ENCODE data around the gene MNT.

MNT gene

DNA sequence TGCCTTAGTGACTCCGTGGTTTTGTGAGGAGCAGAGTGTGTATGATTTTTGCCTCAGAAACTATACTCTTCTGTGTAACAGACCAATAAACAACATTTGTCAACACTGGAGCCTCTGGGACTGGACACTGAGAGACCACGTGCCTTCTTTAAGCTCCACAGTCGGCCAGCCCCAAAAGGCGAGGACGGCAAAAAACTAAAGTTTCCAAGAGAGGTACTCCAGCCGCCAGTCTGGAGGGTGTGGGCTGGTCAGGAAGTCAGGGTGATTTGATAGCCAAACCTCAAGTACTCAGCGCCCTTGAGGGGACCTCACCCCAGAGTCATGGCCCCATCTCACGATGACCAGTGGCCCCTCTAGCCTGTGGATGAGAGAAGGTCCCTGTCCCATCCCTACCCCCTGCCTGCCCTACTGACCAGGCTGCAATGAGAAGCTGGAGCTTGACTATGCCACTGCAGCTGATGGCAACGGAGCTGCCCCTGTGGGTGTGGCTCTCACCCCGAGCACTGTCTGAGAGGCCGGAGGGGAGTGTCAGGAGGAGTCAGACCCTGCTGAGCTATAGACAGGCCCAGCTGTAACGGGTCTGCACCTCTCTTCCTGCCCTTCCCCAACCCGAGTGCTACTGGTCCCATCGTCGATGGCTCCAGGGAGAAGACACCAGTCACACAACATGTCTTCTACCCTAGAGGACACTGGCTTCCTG lies 19.8 kb downstream of the MNT start:
- DNase-seq (ENCODE audit: low read depth in 2 of 2) = no peak

DNA sequence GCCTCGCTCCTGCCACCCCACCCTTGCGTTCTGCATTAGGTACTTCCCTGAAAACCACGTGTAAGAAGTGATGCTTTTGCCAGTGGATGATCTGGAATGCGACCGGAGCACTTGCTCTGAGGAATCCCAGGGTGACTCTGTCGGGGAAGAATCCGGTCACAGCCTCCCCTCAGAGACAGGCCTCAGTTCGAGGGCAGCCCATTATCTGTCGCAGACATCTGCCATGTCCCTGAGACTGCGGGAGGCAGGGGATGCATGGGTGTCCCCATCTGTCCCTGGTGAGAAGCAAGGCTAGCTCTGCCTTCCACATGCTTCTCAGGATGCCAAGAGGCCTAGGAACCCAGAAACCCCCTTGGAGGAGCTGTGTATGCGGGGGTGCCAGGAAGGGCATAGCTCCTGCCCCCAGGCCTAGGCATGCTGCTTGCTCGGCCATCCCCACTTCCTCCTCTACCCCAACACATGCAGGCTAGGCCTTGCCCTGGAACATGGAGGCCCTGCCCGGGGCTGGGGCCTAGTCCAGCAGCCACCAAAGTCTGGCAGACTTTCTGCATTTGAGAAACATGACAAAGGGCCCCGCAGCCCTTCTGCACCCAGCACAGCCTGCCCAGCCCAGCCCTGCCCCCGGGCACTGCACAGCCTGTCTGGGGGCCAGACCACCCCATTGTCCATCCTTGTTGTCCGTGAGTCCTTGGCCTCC lies 20.5 kb downstream of the MNT start:
- DNase-seq (ENCODE audit: low read depth in 2 of 2) = no peak

DNA sequence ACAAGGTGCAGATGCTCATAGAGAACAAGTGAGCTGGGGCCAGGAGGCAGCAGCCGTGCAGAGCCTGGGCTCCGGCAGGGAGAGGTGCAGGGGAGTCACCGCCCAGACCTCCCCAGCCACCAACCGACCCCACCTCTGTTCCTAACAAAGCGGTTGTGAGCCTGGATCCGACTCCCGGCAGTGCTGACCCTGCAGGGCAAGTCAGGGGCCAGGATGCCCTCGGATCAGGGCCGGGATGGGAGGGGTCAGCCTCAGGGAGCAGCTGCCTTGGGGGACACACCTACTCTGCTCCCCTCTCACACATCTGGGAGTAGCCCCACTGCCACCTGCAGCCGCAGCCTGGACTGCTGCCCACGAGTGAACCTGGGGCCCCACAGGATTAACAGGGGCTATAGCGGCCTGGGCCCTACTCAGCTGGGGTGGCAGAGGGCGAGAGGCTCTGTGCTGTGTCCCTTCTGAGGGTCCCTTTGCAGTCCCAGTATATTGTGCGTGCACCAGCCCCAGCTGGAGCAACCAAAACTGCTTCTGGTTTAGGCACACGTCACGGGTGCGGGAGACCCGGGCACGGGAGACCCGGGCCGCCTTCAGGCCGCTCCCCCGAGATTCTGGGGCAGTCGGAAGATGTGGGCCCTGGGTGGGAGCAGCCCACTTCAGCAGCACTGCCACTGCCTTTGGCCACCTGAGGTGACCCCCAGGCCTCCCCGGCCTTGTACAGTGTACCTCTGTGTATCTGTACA lies 21.2 kb downstream of the MNT start:
- DNase-seq (ENCODE audit: low read depth in 2 of 2) = no peak

DNA sequence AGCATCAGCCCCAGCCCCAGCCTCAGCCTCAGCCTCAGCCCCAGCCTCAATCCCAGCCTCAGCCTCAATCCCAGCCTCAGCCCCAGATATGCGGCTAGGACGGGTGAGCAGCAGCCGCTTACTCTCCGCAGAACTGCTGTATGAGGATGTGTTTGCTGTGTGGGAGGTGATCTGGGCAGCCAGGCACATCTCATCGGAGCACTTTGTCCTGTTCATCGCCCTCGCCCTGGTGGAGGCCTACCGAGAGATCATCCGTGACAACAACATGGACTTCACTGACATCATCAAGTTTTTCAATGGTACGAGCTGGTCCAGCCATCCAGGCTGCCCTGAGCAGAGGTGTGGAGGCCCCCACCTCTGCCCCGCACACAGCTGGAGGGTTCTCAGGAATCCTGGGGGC lies 22.0 kb downstream of the MNT start:
- no peak for DNase-seq (ENCODE audit: low read depth in 2 of 2)

DNA sequence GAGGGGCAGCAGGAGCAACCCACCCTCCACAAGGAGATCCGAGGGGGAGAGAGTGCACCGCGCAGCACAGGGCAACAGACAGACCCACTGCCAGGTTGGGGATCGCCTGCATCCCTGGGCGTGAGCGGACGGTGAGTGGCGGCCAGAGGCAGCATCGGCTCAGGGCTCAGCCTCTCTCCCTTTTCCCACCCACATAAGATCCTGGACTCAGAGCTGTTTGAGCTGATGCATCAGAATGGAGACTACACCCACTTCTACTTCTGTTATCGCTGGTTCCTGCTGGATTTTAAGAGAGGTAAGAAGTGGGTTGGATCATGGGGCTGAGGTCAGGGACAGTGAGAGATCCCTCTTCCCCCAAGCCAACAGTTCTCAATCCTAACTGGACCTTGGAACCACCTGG lies 23.2 kb downstream of the MNT start:
- no peak for DNase-seq (ENCODE audit: low read depth in 2 of 2)

DNA sequence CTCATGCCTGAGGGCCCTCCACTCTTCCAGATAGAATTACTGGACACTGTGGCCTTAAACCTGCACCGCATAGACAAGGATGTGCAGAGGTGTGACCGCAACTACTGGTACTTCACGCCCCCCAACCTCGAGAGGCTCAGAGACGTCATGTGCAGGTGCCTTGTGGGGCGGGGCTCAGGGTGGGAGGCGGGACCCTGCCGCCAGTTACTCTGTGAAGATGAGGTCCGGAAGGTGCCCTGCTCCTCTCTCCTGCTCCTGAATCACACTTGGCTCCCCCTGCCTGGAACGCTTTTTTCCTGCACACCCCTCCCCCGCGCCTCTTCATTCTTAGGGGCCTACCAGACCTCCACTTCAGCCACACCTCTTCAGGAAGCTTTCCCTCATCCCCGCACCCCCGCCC lies 24.8 kb downstream of the MNT start:
- DNase-seq (ENCODE audit: low read depth in 2 of 2) = no peak

DNA sequence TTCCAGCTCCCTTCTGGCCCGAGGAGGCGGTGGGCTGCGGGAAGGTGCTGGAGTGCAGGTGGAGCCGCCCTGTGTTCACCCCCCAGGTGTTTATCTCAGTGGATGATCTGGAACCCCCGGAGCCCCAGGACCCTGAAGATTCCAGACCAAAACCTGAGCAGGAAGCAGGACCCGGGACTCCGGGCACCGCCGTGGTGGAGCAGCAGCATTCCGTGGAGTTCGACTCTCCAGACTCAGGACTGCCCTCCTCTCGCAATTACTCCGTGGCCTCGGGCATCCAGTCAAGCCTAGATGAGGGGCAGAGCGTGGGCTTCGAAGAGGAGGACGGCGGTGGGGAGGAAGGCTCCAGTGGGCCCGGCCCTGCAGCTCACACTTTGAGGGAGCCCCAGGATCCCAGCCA lies 25.5 kb downstream of the MNT start:
- no peak for DNase-seq (ENCODE audit: low read depth in 2 of 2)

DNA sequence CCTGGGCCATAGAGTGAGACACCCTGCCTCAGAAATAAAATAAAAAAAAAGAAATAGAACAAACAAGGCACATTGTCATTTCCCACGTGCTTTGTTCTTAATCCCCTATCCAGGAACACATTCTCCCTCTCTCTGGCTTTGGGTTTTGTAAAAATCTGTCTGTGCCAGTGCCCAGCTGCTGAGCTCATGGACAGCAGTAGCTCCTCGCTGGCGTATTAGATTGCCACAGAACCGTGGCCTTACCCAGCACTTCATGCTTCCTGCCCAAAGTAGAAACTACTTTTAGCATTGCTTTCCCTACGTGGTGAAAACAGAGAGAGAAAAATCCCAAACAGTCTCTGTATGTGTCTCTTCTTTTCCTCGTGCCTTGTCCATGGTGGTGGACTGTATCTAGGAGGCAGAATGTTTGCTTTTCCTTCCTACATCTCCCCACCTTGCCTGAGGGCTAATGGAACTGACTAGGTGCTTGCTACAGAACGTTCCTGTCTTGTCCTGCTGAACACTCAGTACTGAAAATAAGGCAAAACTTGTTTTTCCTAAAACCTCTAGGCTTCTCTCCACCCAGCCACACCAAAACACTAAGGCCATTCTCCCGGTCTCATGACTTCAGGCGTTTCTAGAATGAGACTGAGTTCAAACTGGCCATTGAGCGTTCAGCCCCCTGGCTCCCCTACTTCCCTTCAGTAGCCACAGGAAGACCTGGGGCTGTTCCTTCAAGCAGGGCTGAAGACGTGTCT lies 26.1 kb downstream of the MNT start:
- no peak for DNase-seq (ENCODE audit: low read depth in 2 of 2)

DNA sequence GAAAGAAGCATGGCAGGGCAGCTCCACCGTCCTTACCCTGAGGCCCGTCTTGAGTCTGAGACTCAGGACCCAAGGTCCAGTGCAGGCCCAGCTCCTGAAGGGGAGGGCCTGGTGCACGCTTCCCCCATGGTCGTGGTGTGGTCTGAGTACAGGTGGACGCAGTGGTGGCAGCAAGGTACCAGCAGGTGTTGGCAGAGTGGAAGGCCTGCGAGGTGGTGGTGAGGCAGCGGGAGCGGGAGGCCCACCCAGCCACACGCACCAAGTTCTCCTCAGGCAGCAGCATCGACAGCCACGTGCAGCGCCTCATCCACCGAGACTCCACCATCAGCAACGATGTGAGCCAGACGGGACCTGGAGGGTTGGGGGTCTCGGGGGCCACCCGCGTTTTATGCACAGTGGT lies 27.7 kb downstream of the MNT start:
- DNase-seq (ENCODE audit: low read depth in 2 of 2) = no peak

DNA sequence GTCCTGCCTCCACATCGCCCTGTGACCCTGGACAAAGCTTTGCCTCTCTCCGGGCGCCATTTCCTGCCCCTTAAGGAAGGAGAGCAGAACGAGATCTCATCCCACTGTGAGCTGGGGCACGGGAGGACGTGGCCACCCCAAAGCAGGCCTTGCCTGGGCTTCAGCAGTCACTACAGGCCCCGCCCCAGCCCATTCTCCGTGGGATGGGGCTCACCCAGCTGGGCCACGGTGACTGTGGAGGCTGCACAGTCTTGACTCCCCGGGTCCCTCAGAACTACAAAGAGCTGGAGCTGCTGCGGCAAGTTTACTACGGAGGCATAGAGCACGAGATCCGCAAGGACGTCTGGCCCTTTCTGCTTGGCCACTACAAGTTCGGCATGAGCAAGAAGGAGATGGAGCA lies 28.2 kb downstream of the MNT start:
- no peak for DNase-seq (ENCODE audit: low read depth in 2 of 2)

DNA sequence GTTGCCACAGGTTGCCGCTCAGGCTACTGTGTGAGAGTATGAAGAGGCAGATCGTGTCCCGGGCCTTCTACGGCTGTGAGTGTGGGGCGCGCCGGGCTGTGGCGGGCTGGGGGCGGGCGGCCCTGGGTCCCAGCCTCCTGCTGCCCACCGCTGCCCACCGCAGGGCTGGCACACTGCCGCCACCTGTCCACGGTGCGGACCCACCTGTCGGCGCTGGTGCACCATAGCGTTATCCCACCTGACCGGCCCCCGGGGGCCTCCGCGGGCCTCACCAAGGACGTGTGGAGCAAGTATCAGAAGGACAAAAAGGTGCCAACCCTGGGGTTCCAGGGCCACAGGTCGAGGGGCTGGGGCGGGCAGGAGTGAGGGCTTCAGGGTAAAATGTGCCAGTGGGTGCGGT lies 28.7 kb downstream of the MNT start:
- no peak for DNase-seq (ENCODE audit: low read depth in 2 of 2)

DNA sequence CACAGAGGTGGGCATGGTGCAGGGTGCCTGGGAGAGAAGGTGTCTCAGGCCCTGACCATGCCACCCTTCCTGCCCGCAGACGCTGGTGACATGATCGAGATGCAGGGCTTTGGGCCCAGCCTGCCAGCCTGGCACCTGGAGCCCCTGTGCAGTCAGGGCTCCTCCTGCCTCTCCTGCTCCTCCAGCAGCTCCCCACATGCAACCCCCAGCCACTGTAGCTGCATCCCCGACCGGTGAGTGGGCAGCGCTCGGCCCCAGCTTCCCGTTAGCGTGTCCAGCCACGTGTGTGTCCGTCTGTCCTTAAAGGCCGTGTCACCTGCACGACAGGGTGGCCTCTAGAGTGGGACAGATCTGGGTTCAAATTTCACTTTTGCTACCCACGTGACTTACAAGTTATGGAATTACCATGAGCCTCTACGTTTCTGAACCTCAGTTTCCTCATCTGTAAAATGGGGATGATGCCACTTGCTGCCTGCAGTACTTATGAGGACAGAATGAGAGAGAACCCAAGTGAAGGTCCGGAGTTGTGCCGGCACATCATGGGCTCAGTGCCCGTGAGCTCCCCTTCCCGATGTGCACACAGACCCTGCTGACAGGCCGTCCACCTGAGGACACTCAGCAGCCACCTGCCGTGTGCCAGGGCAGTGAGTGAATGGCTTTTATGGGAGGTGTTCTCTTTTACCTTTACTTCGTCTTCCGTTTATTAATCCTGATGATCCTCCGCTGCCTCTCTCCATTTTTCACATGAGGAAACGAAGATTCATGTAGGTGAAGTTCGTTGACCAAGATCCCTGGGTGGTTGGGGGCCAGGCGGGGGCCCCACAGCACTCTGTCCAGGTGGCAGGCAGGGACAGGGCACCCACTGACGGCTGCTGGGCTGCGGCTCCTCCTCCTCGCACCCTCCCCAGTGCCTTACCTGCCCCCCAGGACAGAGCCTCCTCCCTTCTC lies 29.4 kb downstream of the MNT start:
- no peak for DNase-seq (ENCODE audit: low read depth in 2 of 2)

DNA sequence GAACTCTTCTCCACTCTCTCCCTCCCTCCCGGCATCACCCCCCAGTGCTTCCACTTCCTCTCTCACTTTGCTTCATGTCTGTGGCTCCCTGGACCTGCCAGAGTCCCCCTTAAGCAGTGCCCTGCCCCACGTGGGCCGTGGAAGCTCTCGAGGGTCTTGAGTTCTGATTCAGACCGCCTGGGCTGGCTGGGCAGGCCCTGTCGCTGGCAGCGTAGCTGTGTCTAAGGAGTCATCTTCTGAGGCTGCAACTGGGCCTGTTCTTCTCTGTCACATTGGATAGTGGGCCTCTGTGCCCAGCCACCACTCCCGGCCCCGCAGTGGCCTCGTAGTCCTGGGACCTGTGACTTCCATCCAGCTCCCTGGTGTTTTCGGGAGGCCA lies 30.7 kb downstream of the MNT start:
- DNase-seq (ENCODE audit: low read depth in 2 of 2) = no peak

DNA sequence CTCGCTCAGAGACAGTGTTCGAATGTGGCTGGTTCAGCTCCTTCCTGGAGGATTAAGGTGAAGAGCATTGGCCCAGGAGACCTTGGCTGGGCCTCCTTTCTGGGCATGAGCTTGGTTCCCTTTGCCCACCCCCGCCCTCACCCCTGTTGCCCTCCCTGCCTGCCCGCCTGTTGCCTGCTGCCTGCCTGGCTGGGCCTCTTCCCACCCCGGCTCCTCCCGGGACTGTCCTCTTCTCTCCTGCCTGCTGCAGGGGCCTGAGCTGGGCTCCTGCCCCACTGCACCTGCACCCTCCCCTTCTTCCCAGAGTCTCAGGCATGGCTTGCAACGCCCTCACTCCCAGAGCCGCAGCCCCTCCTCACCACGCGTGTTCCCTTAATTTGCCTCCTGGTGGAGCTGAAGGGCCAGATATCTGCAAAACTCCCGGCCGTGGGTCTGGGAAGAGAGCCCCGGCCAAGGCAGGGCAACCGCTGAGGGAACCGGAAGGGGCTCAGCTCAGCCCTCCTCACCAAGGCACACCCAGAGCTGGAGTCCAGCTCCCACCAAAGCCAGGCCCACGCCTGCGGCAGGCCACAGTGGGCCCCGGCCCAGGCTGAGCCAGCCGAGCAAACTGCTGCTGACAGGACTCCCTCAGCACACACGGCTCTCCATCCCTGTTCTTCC lies 31.2 kb downstream of the MNT start:
- DNase-seq (ENCODE audit: low read depth in 2 of 2) = no peak

DNA sequence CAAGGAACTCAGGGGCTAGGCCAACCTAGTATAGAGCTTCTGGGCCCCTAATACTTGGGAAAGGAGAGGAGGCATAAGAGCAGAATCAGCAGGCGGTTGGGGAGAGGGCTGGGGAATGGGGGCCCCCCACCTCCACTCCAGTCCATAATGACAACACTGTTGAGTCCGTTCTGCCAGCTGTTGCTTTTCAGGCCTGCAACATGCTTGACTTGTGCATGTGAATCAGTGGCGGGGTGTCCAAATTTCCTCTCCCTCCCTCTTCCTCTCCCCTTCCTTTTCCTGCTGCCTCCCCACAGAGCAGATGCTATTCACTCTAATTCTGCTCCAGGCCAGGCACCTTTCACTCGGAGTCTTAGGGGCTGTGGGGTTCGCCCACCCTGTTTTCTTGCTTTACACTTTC lies 31.8 kb downstream of the MNT start:
- no peak for DNase-seq (ENCODE audit: low read depth in 2 of 2)

DNA sequence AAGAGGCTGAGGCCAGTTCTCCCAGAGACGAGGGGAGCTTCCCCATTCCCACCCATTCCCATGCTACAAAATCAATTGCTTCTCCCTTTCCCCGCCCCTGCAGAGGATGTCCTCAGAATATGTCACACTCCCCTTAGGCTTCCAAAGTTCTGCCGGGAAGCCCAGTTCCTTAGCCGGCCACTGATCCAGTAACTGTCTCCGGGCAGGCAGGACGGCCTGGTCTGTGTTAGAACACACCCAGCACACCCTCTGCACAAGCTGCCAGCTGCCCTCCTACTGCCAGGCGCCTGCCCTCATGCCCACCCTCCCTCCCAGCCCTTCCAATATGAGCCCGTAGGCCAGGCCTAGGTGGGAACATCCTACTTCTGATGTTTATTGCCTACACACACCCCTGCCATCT lies 32.5 kb downstream of the MNT start:
- DNase-seq (ENCODE audit: low read depth in 2 of 2) = no peak

DNA sequence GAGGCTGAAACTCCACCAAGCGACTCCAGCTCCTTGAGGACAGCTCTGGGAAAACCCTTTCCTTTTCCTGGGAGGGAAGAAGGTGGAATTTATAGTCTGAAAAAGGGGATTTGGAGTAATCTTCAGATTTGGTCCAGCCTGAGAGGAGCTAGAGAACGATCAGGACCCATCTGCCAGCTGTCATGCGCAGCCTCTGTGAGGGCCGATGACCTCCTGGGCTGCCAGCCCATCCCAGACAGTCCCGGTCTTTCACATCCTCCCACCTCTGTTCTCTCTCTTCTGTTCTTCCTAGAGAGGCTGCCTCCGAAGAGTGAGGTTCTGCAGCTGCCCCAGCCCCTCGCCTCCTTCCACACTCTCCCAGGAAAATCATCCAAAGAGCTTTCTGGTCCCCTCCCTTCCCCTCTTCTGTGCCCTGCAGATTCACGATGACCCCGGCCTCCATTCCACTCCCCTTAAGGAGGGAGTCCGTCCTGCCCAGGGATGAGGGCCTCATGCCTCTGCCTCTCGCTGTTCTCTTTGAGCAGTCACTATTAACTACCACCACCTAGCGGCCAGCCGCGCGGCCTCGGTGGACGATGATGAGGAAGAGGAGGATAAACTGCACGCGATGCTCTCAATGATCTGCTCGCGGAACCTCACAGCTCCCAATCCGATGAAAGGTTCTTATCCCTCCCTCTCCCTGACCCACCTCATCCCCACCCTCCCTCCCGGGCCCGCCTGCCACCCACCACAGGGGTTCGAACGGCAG lies 33.9 kb downstream of the MNT start:
- no peak for DNase-seq (ENCODE audit: low read depth in 2 of 2)

DNA sequence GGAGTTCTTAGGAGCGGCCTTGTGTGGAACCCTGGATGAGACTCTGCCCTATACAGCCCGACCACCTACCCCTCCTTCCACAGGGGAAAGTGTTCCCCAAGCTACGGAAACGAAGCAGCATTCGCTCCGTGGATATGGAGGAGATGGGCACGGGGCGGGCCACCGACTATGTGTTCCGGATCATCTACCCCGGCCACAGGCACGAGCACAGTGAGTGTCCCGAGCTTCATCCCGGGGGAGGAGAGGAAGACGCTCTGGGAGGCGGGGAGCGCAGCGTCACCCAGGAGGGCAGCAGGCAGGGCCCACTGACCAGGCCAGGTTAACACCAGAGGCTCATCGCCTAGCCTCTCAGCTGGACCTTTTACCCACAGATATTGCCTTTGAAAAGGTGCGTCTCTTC lies 35.7 kb downstream of the MNT start:
- no peak for DNase-seq (ENCODE audit: low read depth in 2 of 2)

DNA sequence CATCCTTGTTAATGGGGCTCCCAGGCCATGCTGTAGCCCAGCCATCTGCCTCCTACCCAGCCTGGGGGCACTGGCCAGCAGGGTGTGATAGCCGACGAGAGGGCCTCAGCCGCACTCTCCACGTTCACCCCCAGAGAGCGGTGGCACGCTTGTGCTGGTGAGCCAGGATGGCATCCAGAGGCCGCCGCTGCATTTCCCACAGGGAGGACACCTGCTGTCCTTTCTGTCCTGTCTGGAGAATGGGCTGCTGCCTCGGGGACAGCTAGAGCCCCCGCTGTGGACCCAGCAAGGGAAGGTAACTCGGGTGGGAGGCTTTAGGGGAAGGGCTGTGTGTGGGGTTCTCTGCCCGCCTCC lies 36.1 kb downstream of the MNT start:
- DNase-seq (ENCODE audit: low read depth in 2 of 2) = no peak

Data from fibroblast of skin of left biceps (primary cell).